RKO (cell line): ENCODE data around the gene TLE3.
"Not testable (repeated sequence)": the region's sequence is repeated elsewhere in the genome, so short reads cannot be mapped to it uniquely, and the experiment has no call there.

Experiments used
- DNase-seq: peaks from one replicate; pipeline ENCODE4 v3.0.0-alpha.2; 2016; ENCODE audit warnings: low spot score

TLE3 gene

GRCh38 chr15:70097321-70098152 lies at the start of gene TLE3:
Gene TLE3 (minus strand): TSS chr15:70097917. CDS start chr15:70096798, 1,119 bp downstream.
- DNase-seq, result peak; percentile 98

DNA sequence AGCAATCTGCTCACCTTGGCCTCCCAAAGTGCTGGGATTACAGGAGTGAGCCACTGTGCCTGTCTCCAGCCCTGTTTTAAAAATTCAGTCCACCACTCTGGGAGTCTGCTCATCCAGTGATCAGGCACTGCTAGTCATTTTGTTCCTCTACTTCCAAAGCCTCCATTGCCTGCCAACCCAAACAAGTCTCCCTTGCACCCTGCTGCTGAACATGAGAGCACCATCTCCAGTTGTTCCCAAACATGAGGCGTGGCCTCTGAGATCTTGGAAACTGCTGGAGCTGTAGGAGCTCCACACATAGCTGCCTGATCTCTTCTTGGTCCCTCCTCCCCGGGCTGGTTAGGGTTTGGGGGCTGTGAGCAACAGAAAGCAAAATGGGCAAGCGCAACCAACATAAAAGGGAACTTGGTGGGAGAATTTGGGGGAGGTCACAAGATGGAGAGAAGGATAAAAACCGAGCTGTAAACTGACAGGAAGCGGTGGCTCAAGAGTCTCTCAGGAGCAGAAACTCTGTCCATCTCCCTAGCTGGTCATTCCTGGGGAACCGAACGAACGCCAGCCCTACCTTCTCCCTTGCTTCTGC lies 49.6 kb upstream of the TLE3 start:
- DNase-seq, result no peak

DNA sequence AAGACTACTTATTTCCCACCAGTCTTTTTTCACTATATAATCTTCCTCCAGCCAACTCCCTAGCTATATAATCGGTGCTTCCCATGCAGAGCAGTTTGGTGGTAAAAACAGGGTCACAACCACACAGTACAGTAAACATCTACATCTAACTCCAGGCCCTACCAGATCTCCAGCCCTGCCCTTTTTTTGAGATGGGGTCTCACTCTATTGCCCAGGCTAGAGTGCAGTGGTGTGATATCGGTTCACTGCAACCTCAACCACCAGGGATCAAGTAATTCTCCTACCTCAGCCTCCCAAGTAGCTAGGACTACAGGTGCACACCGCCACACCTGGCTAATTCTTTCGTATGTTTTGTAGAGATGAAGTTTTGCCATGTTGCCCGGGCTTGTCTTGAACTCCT lies 49.1 kb upstream of the TLE3 start:
- no peak for DNase-seq

- DNase-seq, result no peak
Measured at GRCh38 chr15:70146162-70146561, 48.4 kb upstream of the TLE3 start.

DNA sequence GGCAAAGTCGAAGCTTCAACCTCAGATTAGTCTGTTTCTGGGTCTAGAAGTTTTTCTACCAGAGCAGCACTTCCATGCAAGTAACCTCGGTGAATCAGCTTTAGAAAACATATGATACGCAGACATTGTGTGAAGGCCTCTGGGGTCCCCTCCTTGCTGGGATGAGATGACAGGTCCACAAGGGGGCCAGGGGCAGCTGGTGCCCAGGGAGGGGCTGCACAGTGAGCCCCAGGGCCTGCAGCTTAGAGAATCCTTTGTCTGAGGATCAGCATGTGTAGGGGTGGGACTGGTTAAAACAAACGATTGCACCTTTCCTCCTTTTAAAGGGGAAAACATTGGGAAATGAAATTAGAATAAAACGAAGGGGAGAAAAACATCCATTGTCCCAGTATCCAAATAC lies 47.5 kb upstream of the TLE3 start:
- DNase-seq, result no peak

DNA sequence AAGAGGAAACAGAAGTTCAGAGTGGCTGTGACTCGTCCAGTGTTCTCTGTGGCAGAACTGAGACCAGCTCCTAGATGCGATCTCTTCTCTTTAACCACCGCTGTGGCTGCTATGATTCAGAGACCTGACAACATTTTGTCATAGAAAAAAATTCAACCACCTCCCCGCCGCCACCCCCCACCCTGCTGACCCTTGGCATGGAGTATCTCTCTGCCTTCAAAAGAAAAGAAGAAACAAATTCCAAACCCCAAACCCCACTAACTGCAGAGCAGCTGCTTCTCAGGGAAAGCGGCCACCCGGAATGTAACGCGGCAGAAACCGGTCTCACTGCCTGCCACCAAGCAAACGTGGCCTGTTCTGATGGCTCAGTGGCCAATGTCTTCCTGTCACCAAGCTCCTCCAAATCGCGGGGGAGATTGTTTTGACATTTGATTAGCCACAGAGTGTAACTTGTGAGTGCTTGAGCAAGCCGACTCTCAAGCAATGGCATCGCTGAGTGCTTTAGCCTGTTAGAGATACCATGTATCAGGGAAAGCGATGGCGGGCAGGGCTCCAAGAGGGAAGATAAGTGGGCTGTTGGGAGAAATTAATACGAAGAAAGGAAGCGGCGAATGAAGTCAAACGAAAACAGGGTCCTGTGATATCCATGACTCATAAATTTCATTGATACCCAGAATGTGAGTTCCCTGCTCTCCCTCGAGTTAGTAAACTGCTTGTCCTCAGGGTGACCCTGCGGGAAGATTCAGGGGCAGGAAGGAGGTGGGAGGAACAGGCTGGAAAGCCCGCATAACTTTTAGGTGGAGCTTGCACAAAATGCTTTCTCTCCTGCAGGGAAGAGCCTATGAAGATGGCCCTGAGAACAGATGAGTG lies 44.8 kb upstream of the TLE3 start:
- DNase-seq, result no peak

DNA sequence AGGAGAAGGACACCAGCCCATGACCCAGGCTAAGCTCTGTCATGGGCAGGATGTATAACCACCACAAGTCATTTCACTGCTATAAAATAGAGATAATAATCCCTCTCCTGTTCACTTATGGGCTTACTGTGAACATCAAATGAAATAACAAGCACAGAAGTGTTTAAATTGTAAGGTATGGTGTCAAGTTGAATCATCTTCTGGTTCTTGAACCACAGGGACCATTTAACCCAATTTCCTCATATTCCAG lies 44.3 kb upstream of the TLE3 start:
- DNase-seq, result no peak

DNA sequence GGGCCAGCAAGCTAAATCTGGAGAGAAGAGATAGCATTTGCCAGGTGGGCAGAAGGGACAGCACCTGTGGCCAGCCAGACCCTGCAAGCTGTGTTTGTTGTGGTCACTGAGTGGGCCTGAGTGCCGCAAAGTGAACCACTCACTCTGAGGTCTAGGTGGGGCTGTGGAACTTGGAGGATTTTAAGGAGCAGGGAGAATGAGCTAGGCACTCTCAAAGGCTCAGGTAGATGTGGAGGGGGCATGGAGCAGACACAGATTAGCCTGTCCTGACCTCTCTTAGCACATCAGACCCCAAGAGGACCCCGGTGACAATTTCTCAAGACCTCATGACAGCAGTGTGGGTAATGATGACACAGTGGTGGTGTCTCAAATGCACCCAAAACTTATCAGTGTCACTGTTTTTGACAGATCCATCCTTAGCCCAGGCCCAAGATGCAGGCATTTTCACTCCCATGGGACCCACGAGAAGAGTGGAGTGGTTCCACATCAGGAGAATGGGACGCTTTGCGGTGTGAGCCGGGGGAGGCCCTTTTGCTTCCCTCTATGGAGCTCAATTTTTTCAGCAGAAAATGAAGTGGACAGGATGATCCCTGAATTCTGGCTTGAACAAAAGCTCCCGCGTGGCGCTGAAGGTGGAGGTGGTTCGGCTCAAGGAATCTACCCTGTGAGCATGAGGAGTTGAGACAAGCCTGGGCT lies 43.8 kb upstream of the TLE3 start:
- no peak for DNase-seq

DNA sequence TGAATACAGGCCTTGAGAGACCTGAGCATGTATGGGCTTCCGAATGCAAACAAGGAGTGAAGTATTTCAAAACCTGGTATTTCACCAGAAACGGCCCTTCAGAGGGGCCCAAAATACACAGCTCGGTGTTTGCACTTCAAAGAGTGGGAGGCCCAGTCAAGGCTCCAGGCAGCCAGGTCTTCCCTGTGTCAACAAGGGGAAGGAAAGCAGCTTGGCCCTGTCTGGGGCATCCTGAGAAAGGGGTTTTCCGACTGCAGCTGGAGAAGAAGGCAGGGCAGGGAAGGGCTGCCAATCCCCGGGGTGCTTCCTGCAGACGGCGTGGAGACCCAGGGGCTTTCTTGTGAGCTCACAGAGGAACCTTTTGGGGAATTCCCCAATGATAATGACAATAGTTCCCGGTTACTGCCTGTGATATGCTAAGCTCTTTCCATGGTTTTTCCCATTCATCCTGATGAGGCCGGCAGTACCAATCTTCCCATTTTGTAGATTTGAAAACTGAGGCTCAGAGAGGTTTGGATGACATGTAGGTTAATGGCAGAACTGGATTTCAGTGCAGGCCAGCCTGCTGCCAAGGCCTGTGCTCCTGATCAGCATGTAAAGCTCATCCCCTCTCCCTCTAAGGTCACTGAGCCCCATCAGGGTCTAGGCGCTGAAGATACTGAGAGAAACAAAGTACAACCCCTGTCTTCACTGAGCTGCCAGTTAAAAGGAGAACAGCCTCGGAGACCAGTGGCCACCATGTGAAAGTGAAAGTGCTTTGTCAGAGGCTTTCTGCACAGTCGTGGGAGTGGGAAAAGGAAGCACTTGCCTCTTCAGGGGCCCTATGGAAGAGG lies 43.0 kb upstream of the TLE3 start:
- DNase-seq, result no peak

DNA sequence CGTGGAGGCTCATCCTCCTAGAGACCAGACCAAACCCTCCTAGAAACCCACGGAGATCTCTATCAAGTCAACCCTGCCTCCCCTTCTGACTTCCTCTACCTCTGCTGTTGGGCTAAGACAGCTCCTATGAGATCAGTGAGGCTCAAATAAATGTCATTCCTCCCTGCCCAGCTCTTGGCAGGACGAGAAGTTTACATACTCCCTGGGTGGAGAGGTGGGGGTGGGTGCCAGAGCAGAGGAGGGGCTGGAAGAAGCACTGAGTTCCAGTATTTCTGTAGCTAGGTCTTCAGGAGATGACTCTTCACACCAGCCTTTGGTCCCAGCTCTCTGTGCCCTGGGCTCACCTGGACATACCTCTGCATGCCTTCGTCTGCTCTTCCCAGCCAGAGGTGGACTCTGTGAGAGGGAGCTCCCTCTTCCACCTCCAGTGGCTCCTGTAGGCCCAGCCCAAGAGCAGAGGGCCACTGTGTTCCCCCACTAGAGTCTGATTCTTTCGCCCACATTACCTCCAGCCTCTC lies 42.4 kb upstream of the TLE3 start:
- DNase-seq, result no peak

GRCh38 chr15:70137967-70138366 lies 40.2 kb upstream of the TLE3 start:
- no peak for DNase-seq

DNA sequence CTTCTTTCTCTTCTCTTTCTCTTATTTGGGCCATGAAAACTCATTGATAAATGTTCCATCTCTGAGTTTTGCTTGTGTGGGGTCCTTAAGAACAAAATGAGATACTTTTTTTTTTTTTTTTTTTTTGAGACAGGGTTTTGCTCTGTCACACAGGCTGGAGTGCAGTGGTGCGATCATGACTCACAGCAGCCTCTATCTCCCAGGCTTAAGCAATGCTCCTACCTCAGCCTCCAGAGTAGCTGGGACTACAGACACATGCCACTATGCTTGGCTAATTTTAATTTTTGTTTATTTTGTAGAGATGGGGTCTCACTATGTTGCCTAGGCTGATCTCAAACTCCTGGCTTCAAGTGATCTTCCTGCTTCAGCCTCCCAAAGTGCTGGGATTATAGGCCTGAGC lies 39.3 kb upstream of the TLE3 start:
- DNase-seq, result not testable (repeated sequence)

- DNase-seq, result no peak
Measured at GRCh38 chr15:70133781-70134421, 36.2 kb upstream of the TLE3 start.

GRCh38 chr15:70133296-70133695 lies 35.6 kb upstream of the TLE3 start:
- DNase-seq, result no peak

DNA sequence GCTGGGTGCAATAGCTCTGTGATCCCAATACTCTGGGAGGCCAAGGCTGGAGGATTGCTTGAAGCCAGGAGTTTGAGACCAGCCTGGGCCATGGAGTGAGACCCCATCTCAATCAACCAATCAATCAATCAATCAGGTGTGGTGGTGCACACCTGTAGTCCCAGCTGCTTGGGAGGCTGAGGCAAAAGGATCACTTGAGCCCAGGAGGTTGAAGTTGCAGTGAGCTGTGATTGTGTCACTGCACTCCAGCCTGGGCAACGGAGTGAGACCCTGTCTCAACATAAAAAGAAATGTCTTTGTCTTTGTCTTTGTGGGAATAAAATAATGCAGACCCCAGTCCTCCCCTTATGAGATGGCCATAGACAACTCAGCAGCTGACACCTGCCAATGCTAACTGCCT lies 34.9 kb upstream of the TLE3 start:
- DNase-seq, result no peak

GRCh38 chr15:70132139-70132538 lies 34.4 kb upstream of the TLE3 start:
- DNase-seq, result no peak

GRCh38 chr15:70128414-70129140 lies 30.9 kb upstream of the TLE3 start:
- DNase-seq, result no peak

DNA sequence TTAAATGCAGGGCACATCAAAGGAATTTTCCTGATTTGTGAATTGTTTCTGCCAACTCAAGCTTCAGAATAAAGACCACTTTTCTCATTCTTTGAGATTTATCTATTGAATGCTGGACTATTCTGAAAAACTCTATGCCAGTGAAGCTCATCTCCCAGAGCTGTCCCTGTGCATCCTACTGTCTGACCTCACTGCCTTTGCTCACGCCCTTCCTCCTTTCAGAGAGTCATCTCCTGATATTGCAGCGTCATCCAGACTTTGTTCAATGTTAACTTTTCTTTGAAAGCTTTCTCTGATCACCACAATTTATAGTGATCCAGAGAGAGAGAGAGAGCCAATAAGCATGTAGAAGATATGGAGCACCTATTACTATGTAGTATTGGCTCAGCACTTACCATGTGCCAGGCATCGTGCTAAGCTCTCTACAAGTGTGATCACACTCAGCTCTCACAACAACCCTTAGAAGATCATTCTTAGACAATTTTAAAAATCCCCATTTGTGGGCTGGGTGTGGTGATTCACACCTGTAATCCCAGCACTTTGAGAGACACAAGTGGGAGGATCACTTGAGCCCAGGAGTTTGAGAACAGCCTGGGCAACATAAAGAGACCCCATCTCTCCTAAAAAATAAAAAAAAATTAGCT lies 30.2 kb upstream of the TLE3 start:
- no peak for DNase-seq

- DNase-seq, result no peak
Measured at GRCh38 chr15:70127288-70127746, 29.6 kb upstream of the TLE3 start.

DNA sequence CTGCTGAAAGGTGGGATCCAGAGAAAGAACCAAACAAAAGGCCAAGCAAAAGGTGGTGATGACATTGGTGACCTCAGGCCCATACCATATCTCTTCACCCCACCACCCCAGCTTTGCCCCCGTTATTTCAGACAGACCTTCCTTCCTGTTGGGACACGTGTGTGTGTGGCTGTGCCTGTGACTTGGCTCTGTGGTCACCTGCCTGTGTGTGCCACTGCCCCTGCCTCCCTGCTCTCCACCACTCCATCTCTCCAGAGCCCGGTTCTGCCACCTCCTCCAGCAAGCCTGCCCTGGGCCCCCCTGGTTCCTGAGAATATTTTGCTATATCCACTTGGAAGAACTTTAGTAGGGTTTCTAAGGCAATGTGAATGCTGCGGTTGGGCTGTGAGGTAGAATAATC lies 28.6 kb upstream of the TLE3 start:
- no peak for DNase-seq
